ENCODE measurements around the gene NEDD4.

Gene NEDD4

GRCh38 chr15:56036546-56037067 lies 43.2 kb upstream of the NEDD4 start:
- ChIA-PET POLR2A (no interaction called here), CTCF (no interaction called here)
- no peak for DNase-seq (ENCODE audit: extremely low spot score)
- TF ChIP-seq CTCF (IDR thresholded peaks at IDR 0.05; ENCODE audit: control extremely low read depth, extremely low read depth, low read depth, missing control alignments): no peak

GRCh38 chr15:56035166-56035565 lies 41.8 kb upstream of the NEDD4 start:
- ChIA-PET CTCF (no interaction called here), POLR2A (no interaction called here)
- no peak for DNase-seq (ENCODE audit: extremely low spot score)
- TF ChIP-seq CTCF (IDR thresholded peaks at IDR 0.05; ENCODE audit: control extremely low read depth, extremely low read depth, low read depth, missing control alignments): no peak

- CTCF ChIA-PET: no interaction called here
- POLR2A ChIA-PET: no interaction called here
- no peak for DNase-seq (ENCODE audit: extremely low spot score)
- TF ChIP-seq CTCF (IDR thresholded peaks at IDR 0.05; ENCODE audit: control extremely low read depth, extremely low read depth, low read depth, missing control alignments): no peak
Measured at GRCh38 chr15:56034514-56034913, 41.1 kb upstream of the NEDD4 start.

- ChIA-PET CTCF (interaction anchor here (1.4 kb wide), 1 partner anchor 21 kb away, joined by 3 read pairs; no protein-coding TSS in a partner anchor), POLR2A (no interaction called here)
- TF ChIP-seq CTCF (IDR thresholded peaks at IDR 0.05; ENCODE audit: control extremely low read depth, extremely low read depth, low read depth, missing control alignments): no peak
- DNase-seq (ENCODE audit: extremely low spot score): no peak
Measured at GRCh38 chr15:56032373-56032772, 39.0 kb upstream of the NEDD4 start.

GRCh38 chr15:56031836-56032235 lies 38.4 kb upstream of the NEDD4 start:
- no peak for TF ChIP-seq CTCF (IDR thresholded peaks at IDR 0.05; ENCODE audit: control extremely low read depth, extremely low read depth, low read depth, missing control alignments)
- ChIA-PET CTCF (interaction anchor here (1.4 kb wide), 1 partner anchor 21 kb away, joined by 3 read pairs; no protein-coding TSS in a partner anchor), POLR2A (no interaction called here)
- no peak for DNase-seq (ENCODE audit: extremely low spot score)

GRCh38 chr15:56031402-56031801 lies 38.0 kb upstream of the NEDD4 start:
- TF ChIP-seq CTCF (IDR thresholded peaks at IDR 0.05; ENCODE audit: control extremely low read depth, extremely low read depth, low read depth, missing control alignments): no peak
- ChIA-PET POLR2A (no interaction called here), CTCF (interaction anchor here (1.4 to 1.5 kb wide), 2 partner anchors 13 to 22 kb away, joined by 3 to 5 read pairs; no protein-coding TSS in a partner anchor)
- DNase-seq (ENCODE audit: extremely low spot score): no peak
